ENCODE data around the gene COX4I2.

GRCh38 chr20:31633339-31633914 is 4.3 kb upstream of the COX4I2 start:
- TF ChIP-seq CTCF (IDR thresholded peaks at IDR 0.05; ENCODE audit: low read depth, low read length, poor library complexity, severe bottlenecking): no peak
- no peak for TF ChIP-seq EZH2phosphoT487 (IDR thresholded peaks at IDR 0.05; ENCODE audit: borderline replicate concordance, low read length)
